GM21786 (cell line): Measurements from ENCODE around the gene PXMP4.

Experiments
- ATAC-seq: cut with Tn5 transposase; IDR thresholded peaks from one replicate; pipeline ENCODE4 v1.9.1; 2021; ENCODE audit not compliant: unreplicated experiment

The PXMP4 gene

DNA sequence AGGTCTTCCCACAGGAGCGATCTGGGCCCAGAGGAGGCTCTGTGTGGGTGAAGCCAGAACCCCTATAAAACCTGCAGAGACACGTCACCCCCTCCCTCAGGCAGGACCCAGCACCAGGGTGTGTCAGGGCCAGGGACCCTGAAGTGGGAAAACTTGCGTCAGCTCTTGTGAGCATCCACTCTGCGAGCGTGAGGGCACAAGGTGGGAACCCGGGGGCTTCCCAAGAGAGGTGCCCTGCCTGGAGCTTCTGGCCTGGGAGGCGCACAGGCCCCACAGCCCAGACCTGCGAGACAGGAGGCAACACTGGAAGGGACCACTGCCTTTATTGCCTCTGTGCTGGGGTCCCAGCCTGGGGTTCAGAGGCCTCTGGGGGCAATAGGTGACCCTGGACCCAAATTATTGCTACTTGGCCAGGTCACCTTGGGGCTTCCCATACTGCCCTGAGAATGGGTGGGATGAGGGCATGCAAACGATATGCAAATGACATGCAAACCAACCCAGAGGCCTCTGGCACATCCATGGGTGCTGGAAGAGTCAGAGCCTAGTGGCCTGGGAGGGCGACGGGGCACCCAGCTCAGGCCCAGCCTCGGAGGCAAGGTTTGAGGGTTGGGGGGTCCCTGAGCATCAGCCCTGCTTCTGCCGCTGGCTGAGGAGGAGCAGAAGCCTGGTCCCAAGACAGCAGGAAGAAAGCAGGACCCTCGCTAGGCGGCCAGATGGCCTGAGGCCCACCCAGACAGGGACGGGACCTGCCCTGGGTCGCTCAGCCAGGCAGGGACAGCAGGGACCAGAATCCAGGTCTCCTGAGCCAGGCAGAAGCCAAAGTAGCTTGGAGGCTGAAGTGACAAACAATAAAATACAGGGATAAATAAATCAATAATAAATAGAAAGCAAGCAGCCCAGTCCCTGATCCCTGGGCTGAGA, 63.1 kb downstream of the PXMP4 start:
- ATAC-seq, result no peak

DNA sequence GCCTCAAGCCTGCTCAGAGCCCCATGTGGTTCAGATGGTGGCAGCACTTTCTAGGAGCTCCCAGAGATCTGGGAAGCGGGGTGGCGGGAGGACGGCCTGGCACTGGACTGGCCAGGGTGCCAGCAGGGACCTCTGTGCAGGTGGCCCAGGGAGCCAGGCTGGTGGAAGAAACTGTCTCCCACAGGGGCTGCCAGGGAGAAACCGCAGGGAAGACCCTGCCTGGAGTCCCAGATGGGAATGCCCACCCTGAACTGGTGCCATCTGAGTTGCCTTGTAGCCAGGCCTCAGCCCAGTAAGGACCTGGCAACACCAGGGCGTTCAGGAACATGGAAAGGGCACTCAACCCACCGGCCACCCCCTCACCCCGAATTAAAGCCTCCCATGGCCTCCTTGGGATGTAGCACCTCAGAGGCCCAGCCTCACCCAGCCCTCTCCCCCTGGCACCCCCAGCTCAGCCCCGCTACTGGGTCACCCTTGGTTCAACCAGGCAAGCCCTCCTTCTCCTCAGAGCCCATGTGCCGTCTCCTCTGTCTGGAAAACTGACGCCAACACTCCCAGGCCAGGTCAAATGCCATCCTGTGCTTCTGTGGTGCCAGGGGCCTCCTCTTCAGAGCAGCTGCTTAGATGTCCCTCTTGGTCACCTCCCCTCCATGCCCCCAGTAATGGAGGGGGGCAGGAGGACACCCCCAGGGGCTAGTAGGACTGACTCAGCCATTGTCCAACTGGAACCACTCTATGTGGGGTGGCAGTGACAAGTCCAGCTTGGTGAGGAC, 63.9 kb downstream of the PXMP4 start:
- ATAC-seq, result no peak

DNA sequence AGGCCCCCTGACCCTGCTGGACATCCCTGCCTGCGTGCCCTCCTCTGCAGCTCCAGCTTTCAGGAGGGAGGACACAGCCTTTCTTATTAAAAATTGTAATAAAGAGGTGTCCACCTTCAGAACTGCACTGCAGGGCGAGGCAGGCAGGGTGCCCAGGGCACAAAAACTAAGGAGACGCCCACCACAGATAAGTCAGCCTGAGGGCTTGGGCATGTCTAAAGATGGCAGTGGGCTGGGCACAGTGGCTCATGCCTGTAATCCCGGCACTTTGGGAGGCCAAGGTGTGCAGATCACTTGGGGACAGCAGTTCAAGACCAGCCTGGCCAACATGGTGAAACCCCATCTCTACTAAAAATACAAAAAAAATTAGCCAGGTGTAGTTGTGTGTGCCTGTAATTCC, 64.9 kb downstream of the PXMP4 start:
- no peak for ATAC-seq

DNA sequence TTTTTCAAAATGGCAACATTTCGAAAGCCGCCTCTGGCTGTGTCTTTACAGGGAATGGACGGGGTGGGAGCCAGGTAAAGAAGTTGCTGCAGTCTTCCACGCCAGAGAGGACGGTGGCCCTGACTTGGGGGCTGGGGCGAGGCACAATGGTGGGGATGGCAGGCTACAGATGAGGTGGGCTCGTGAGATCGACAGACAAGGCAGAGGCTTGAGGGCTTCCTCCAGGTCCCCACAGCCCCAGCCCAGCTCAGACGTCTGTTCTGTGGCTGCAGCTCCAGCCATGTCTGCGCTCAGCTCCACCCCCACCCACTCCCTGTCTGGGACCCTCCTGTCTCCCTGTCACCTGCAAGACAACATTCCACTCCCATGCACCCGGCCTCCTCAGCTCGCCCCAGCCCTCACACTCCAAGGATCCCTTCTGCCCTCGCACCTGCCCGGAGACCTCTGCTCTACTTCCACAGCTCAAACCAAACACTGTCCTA, 65.4 kb downstream of the PXMP4 start:
- ATAC-seq, result no peak

DNA sequence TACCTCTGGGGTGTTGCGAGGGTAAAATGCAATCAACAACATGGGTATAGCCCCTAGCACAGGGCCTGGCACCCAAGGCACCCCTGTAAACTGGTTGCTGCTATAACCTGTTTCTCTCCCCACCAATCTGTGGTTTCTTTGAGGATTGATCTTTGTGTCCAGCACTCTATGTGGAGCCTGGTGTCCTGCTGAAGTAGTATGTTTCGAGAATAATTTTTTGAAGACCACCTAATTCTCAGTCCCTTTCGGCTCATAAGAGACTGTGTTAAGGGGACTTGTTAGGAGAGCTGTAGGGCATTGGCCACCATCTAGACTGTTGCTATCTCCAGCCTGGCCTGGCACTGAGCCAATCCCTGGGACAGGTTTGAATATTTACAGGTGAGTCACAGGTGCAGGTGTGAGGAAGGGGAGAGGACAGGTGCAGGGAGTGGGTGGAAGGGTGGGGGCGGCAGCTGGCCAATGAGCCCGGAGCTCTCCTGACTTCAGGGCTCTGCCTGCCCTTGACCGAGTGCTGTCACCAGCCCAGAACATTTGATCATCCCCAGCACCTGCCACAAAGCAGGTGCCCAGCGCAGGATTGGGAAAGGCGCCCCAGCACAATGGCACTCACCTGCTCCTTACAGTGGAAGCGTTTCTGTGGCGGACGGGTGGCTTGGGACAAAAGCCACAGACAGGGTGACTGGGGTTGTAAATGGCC, 66.1 kb downstream of the PXMP4 start:
- no peak for ATAC-seq

DNA sequence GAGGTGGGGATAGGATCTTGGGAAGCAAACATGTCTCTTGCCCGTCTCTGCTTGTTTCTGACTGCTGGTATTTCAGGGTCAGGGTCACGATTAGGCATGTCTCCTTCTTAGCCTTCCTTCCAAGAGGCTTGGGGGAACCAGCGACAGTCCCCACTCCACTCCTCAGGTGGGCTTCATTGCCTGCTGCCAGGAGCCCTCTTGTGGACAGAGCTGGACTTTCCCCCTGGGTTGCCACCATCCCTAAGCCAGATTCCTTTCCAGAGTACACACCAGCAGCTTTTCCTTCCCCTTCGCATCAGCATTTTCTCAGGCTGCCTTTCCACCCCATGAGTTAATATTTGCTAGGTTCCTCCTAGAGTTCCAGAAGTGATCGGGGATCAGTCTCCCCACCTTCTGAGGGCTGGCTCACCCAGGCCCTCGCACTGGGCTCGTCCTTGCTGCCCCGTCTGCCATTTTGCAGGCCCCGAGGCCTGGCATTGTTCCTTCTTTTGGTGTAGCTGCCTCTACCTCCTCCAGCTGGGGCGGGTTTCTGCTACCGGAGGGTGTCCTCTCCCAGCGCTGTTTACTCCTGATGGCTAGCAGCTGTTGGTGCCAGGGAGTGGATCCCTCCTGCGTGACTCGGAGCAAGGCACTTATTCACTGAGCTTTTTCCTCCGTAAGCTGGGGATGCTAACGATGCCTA, 66.8 kb downstream of the PXMP4 start:
- ATAC-seq, result no peak
